SW 1271 (cell line): ENCODE measurements around the gene MTAP.

Experiments used
- DNase-seq, 2 experiments: peaks; one replicate each; lab custom pipeline; 2025; lab: John Stamatoyannopoulos, UW

Gene MTAP

DNA sequence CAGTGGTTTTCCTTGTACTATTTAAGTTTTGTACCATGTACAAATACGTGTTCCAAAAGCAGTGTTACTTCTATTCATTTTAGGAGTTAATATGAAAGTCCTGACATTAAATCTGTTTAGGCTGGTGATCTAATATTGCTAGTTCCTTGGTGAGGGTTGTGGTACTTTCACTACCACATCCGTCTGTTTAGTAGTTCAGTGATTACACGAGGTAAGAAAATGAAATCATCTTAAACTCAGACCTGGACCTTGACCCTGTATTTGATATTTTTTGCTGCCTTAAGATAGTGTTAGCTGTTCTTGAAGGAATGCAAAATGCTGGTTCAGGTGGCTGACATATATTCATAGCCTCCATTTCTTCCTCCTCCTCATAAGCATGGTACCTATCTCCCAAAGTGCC, 50.3 kb downstream of the MTAP start:
- no peak for DNase-seq

DNA sequence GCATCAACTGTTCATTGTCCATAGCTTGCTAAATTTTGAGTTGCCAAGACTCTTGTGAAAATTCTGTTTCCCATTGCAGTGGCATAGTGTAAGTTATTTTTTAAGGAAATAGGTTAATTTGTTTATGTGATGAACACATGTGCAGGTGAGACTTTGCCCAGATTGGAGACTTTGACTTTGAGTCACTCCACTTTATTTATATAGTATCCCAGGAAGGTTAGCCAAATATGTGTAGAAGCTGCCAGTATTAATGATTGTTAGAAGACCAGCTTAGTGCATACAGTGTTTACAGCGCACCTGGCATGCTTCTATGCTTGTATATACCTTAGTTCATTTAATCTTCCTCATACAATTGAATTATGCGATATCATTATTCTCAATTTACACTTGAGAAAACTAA, 51.0 kb downstream of the MTAP start:
- no peak for DNase-seq

DNA sequence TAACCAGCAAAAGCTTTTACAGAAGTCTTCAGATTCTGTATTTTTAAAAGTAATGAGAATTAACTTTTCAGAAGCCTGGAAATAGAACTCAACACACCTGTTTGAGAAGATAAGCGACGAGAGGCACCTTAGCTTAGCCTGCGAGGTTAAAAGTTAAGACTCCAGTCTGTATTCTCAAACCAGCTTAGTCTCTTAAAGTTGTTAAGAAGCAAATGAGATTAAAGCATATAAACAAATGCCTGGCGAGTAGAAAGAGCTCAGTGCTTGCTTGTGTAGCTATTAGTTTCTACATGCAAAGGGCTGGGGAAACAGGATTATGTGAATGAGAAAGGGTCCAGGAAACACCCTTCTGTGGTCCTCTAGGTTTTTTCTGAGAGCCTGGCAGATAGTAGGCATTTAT, 51.7 kb downstream of the MTAP start:
- no peak for DNase-seq

DNA sequence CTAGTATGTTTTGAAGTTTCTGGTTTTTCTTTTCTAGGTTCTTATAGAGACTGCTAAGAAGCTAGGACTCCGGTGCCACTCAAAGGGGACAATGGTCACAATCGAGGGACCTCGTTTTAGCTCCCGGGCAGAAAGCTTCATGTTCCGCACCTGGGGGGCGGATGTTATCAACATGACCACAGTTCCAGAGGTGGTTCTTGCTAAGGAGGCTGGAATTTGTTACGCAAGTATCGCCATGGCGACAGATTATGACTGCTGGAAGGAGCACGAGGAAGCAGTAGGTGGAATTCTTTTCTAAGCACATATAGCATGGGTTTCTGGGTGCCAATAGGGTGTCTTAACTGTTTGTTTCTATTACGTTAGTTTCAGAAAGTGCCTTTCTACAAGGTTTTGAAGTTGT, 52.2 kb downstream of the MTAP start:
- DNase-seq: no peak

DNA sequence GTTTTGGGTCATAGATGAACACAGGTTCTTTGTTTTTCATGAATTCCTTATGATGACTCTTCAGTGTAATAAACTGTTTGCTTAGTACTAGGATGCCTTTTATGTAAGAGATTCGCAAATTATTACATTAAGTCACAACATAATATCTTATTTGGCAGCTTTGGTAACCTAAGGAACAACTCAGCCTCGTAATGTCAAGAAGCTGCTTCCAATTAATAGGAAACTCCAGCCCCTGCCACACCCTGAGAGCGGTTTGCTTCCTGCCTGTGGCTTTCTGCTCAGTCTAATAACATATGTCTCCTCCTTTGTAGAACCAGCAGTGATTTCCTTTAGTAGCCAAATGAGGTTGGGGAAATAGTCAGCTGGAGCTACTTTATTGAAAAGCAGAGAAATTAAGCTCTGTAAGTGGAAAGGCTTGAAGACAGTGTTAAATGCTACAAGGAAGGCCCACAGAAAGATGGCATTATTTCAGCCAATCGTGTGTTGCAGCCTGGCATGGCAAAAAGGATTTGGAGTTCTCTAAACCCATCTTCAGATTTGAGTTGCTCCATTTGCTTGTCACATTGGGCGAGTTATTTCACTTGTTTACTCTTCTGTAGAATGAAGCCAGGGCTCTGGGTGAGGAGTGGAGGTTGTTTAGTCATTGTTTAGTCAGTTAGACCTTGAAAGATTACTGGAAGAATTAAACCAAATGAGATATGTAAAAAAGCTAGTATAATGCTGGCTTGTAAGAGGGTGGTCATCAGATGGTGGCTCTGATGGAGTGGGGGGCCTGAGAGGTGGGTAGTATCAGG, 54.1 kb downstream of the MTAP start:
- no peak for DNase-seq

DNA sequence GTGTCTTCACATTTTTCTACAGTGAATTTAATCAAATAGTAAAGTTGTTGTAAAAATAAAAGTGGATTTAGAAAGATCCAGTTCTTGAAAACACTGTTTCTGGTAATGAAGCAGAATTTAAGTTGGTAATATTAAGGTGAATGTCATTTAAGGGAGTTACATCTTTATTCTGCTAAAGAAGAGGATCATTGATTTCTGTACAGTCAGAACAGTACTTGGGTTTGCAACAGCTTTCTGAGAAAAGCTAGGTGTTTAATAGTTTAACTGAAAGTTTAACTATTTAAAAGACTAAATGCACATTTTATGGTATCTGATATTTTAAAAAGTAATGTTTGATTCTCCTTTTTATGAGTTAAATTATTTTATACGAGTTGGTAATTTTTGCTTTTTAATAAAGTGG, 60.4 kb downstream of the MTAP start:
- DNase-seq: no peak

DNA sequence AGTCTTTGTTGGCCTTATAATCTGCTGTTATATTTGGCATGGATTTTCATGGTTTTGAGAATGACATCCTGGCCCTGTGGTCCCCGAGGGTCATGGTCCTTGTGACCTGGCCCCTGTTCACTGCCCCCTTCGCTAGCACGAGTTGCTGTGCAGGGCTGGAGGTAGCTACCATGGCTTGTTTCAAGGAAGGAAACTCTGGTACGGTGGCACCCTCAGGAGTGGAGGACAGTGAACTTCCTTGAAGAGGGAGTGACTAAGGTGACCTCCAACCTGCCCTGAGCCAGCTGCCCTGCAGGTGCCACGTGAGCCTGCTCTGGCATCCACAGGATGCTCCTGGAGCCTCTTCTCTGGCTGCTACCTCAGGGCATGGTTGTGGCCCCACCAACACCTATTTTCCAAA, 62.1 kb downstream of the MTAP start:
- no peak for DNase-seq

DNA sequence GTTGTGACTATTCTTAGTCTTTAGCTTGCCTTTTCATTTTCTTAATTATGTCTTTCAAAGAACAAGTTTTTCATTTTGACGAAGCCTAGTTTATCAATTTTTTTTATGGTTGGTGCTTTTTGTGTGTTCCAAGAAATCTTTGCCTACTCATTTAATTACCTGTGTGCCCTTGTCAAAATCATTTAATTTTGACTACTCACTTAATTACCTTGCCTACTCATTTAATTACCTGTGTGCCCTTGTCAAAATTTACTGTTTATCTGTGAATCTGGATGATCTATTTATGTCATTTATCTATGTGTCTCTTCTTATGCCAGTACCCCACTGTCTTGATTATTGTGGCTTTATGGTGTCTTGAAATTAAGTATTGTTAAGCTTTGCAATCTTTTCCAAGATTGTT, 63.9 kb downstream of the MTAP start:
- DNase-seq: no peak

DNA sequence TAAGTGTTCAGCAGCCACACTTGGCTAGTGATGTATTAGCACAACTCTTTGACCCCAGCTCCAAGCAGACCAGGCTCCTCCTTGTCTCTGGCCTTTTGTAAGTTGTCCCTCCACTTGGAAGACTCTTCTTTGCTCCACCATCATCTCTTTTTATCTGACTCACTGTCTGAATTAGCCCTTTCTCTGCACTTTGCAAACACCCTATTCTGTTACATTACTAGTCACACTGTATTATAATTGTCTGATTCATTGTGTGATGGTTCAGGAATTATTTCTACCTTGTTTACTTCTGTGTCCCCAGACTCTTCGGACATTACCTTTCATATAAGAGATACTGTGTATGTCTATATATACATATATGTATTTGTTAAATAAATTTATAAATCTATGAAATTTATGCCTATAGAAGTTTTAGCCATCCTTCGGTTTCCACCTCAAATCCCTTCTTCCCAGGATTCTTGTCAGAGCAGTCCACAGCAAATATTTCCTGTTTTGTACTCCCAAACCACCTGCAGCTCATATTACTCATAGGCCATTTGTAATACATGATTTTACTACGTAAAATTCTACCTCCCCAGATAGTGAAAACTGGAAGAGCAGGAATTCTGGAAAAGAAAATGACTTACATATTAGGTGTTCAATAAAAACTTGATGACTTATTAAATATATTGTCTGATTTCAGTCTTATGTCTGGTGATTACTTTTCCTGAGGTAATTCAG, 69.0 kb downstream of the MTAP start:
- no peak for DNase-seq

DNA sequence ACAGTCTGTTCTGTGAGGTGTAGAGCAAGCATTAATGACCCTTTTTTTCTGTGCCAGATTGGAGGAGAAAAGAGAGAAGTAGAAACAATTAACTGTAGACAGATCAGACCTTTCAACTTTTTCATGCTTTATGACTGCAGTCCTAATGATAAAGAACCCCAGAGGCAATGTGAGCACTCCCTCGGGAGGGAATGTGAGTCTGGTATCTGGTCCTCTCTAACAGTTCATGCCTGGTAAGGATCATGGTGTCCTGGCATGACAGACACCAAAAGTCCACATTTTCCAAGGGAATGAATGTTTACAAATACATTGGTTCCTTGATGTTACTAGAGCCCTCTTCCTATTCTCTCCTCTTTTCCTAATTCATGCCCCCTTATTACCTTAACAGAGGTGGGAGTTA, 70.3 kb downstream of the MTAP start:
- no peak for DNase-seq

DNA sequence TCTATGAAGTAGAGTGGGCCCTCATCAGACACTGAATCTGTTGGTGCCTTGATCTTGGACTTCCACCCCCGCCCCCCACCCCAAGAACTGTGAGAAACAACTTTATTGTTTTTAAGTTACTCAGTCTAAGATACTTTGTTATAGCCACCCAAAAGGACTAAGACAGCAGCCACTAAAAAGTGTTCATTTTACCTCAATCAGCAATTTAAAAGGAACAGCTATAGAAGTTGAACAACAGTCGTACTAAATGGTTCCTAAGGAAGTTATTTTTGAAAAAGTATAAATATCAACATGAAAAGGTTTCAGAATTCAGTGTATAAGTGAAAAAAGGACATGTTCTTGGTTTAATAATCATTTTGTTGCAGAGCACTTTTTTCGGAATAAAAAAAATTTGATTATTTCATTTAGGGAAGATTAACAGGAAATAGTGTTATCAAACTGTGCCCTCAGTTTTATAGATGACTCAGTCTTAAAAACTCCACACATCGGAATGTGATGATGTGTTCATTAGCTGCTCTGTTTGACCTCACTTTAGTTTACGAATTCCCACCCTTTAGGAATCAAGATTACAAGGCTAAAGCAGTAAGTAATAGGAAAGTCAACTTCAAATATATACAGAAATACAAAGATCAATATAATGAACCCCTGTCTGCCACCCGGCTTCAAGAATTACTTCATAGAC, 71.2 kb downstream of the MTAP start:
- DNase-seq: no peak

DNA sequence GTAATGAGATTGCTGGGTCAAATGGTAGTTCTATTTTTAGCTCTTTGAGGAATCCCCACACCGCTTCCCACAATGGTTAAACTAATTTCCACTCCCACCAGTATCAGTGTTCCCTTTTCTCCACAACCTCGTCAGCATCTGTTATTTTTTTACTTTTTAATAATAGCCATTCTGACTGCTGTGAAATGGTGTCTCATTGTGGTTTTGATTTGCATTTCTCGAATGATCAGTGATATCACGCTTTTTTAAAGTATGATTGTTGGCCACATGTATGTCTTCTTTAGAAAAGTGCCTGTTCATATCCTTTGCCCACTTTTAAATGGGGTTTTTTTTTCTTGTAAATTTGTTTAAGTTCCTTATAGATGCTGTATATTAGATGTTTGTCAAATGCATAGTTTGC, 73.5 kb downstream of the MTAP start:
- DNase-seq: no peak

DNA sequence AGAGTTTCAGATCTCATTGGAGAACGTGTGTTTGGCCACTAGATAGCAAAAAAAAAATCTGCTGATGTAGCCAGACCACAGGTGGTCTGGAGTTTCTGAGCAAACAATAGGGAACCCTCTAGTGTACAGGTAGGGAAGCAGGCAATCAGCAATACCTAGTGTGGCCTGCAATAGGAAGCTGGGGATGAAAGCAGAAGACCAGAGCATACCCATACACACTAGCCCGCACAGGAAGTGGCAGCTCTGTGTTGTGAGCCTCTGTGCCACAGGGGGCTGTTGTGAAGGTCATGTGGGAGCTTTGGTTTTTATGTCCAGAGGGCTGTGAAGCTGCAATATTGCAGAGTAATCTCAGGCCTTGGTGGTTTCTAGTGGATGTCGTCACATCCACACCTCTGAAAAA, 81.2 kb downstream of the MTAP start:
- DNase-seq: no peak

DNA sequence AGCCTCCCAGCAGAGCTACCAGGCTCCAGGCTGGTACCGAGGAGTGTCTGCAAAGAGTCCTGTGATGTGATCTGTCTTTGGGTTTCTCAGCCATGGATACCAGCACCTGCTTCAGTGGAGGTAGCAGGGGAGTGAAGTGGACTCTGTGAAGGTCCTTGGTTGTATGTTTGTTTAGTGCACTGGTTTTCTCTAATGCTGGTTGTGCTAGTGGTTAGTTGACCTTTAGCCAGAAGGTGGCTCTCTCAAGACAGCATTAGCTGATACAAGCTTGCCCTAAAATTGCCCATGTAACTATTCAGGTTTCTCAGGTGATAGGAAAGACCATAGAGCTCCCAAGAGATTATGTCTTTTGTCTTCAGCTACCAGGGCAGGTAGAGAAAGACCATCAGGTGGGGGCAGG, 87.2 kb downstream of the MTAP start:
- DNase-seq: no peak

DNA sequence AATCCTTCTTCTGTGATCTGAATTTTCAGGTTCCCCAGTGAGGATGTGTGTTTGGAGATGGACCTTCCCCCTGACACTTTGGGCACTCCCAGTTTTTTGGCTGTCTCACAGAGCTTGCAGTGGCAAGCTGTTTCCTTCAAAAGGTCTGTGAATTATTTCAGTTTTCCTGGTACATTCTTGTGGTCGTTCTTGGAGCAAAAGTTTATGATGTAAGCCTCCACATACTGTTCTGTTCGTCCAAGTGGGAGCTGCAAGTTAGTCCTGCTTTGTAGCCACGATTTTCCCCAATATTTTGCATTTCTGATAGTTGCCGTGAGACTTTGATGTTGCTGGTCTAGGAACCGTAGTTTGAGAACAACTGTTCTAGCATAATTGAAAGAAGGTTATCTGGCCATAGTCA, 88.3 kb downstream of the MTAP start:
- no peak for DNase-seq

DNA sequence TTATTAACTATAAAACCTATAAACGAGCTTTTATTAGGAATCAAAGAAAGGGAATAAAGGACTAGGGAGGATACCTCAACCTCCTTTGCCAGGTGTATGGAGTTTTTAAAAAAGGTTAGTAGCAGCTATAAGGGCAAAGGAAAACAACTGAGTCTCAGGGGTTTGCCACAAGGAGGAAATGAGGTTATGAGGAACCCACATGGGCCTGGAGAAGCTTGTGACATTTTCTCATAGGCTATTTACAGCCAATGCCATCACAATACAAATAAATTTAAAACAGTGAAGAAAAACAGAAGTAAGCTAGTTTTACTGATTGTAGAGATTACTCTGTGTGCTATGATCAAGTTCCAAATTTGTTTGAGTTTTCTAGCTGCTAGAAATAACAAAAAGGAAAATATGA, 99.1 kb downstream of the MTAP start:
- no peak for DNase-seq

DNA sequence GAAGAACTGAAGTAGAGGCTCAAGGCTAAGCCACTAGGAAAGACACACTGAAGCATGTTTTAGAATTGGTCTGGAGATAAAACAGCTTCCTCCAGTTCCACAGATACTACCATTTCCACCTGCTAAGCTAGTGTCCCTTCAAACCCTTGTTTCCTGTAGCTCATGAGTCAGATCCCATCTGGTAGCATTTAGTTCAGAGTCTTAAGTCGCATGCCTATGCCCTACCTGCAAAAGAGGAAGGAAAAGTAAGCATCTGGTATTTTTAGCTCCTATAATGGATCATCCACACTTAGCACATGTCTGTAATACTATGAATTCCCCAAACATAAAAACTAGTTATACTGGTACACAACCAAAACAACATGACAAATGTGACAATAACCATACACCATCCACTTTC, 99.7 kb downstream of the MTAP start:
- no peak for DNase-seq

DNA sequence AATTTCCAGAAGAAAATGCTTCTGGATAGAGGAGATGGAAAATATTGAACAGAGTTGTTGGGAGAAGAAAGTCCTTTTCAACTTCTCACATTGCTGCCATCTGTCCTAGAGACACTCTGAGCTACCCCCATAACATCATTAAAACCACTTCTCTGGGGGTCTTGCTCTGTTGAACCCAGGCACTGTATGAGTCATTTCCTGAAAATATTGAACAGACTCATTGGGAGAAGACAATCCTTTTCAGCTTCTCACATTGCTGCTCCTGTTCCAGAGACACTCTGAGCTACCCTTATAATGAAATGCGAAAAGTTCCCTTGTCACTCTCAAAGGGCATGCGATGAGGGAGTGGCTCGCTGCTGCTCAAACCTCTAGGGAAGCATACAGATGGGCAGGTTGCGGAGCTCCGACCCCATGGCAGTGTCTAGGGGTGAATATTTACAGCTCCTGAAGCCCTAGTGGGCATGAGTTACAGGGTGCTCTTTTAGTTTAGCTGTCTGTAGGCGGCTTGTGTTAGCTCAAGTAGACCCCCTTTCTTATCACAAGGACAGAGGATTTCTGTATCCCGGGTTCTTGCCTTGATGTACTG, 101.0 kb downstream of the MTAP start:
- DNase-seq: no peak

DNA sequence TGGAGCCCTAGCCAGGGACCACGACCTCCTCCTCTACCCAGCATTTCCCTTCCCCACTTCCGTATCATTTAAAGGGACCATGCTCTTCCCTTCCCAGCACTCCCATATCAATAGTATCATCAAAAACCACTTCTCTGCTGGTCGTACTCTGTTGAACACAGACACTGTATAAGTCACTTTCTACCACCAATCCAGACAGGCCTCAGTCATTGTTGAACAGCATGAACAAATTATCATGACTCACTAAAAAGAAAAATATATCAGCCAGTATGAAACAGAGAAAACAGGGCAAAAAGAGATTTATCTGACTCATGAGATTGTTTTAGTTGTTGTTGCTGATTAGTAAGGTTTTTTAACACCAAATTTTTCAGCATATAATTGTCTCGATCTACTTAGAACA, 101.9 kb downstream of the MTAP start:
- no peak for DNase-seq

DNA sequence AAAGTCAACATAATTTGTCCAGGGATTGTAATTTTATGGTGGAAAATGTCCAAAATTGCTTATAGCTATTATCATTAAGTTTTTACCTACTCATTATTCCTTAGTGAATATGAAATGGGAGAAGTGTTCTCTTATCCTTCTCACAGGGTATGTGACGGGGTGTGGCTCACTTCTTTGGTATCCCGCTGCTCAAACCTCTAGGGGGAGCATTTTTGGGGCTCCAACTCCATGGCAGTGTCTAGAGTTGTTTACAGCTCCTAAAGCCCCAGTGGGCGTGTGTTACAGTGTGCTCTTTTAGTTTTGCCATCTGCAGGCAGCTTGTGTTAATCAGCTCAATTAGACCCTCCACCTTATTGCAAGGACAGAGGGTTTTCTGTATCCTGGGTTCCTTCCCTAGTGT, 102.3 kb downstream of the MTAP start:
- DNase-seq: no peak

DNA sequence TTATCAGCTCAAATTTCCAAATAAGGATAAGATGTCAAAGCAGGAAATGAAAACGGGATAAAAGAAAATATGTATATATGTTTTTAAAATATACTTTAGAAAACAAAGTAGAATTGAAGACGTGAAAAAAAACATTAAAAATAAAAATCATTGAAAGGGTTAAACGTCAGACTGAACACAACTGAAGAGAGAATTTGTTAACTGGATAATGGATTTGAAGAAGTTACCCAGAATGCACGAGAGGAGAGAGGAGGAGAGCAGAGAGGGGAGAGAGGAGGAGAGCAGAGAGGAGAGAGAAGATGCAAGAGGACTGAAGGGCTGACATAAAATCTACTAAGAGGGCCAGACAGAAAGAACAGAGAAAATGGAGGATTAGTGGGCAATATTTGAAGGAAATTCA, 103.8 kb downstream of the MTAP start:
- no peak for DNase-seq

DNA sequence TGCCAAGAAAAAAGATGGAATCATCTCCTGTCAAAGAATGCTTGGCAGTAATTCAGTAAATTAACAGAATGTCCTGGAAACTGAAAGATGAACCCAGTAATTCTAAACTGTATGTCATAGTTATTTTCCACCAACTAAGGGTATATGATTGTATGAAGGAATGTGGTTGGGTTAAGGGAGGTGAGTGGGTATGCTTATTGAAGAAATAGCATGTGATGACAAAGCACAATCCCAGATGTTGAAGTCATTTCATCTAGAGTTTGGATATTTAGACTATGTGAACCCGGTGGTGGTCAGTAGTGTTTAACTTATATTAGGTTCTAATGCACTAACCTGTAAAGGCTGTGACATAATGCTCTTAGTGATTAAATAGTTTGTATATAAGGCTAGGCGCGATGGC, 104.4 kb downstream of the MTAP start:
- DNase-seq: no peak
